ENCODE measurements around the gene PPP2R2C. TPM values are rescaled to one million over a fixed set of nuclear protein-coding genes. Genes with fewer than 3 reads are reported as not detected.
A peak's percentile ranks its signal among the peaks of the same experiment; 100 is the strongest.

Gene PPP2R2C
- total and polyA plus RNA-seq, 7 experiments from 2014 or later, result not detected

DNA sequence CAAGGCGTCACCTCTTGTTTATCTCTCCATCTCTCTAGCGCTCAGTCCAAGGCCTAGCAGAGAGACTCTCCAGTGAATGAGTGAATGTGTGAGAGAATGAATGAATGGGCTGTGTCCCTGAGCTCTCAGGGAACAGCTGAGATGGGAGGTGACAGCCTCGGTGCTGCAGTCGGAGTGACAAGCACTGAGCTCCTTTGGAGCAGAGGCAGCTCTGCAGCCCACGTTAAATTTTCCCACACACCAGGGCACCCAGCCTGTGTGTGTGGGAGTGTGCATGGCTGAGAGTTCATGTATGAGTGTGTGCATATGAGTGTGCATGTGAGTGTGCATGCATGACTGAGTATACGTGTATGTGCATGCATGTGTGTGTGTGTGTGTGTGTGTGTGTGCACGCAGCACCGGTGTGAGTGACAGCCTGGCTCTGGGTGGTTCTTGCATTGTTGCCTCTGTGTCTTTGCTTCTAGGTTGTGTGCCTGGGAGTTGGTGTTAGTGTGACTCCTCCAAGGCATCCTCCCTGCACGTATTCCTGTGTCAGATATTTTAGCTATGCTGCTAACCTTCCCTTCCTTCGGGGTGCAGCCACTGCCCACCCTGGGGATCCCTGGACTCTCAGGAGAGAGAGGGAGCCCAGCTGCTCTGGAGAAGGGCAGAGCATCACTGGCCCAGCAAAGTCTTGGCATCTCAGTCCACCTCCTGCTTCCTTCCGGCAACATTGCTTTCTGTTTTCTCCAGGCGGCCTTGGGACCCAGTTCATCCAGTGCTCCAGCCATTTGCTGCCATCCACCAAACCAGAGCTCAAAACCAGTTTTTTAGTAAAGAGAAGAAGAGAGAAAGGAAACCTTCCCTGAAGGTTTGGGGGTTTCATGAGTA lies 98.6 kb downstream of the PPP2R2C start:
- Histone ChIP-seq H3K27ac (ENCODE audit: low read depth, low read length) (no peak overlapping the region), H3K27me3 (ENCODE audit: control insufficient read depth in 2 of 2, insufficient read depth in 2 of 2, low read length in 2 of 2) (no peaks in the 10 kb centered on the region), H3K4me3 (ENCODE audit: low read length) (no peak overlapping the region), H3K9me3 (ENCODE audit: control insufficient read depth in 2 of 3, low read length in 3 of 3) (no peaks in the 10 kb centered on the region), H3K36me3 (ENCODE audit: control insufficient read depth in 2 of 3, insufficient read depth in 3 of 3, low read length in 3 of 3) (no peaks in the 10 kb centered on the region), H3K4me1 (ENCODE audit: control insufficient read depth in 2 of 2, insufficient read depth in 2 of 2, low read length in 2 of 2) (no peaks in the 10 kb centered on the region)
- DNase-seq (no peak), ATAC-seq (no peak)
- no peak overlapping the region for H3K4me3 Mint-ChIP-seq
- POLR2A ChIA-PET, result no interaction called here
- no peak overlapping the region for H3K27ac Mint-ChIP-seq
- intact Hi-C loops (cut with micrococcal nuclease), result no loop called here
- H3K36me3 Mint-ChIP-seq, result no peaks in the 10 kb centered on the region
- H3K4me1 Mint-ChIP-seq, result no peaks in the 10 kb centered on the region
- peaks cover 0 to 17% (median 3%) of the 10 kb centered on the region in 5 donors for H3K27me3 Mint-ChIP-seq
- CTCF ChIA-PET, result no interaction called here
- no peaks in the 10 kb centered on the region for H3K9me3 Mint-ChIP-seq

DNA sequence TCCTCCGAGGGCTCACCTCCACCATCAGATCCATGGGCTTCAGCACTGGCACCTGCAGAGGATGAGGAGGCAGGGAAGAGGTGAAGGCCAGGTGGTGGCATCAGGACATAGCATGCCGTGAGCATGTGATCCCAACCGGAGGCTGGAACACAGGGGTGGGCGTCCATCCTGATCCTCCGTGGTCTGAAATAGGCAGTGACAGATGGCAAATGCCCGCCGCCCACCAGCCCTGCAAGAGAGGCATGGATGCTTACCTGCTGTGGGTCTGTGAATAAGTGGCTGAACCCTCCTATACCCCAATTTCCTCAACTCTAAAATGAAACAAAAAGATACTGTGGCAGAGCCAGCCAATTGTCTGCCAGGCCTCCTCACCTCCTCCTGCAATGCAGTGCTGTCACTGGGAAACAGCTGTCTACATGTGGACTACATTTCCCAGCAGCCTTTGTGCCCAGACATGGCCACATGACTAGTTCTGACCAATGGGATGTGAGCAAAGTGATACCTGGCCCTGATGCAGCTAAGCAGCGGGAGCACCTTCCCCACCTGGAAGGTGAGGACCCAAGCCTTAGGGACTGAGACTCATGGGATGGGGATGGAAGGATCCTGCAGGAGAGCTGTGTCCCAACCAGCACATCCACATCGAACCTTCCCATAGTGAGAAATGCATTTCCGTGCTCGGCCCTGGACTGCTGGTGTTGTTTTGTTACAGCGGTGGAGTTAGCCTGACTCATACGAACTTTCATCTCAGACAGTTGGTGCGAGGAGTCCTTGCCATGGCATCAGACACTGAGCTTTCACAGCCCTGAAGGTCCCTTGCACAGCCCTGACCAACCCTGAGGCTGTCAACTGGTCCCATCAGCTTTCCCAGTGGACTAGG lies 99.5 kb downstream of the PPP2R2C start:
- Histone ChIP-seq H3K9me3 (ENCODE audit: control insufficient read depth in 2 of 3, low read length in 3 of 3) (no peaks in the 10 kb centered on the region), H3K27ac (ENCODE audit: low read depth, low read length) (no peak overlapping the region), H3K36me3 (ENCODE audit: control insufficient read depth in 2 of 3, insufficient read depth in 3 of 3, low read length in 3 of 3) (no peaks in the 10 kb centered on the region), H3K4me1 (ENCODE audit: control insufficient read depth in 2 of 2, insufficient read depth in 2 of 2, low read length in 2 of 2) (no peaks in the 10 kb centered on the region), H3K4me3 (ENCODE audit: low read length) (no peak overlapping the region), H3K27me3 (ENCODE audit: control insufficient read depth in 2 of 2, insufficient read depth in 2 of 2, low read length in 2 of 2) (no peaks in the 10 kb centered on the region)
- no peak overlapping the region for H3K4me3 Mint-ChIP-seq
- no peaks in the 10 kb centered on the region for H3K36me3 Mint-ChIP-seq
- CTCF ChIA-PET, result no interaction called here
- POLR2A ChIA-PET, result no interaction called here
- ATAC-seq, result no peak
- H3K27ac Mint-ChIP-seq, result no peak overlapping the region
- H3K27me3 Mint-ChIP-seq, result peaks cover 0 to 18% (median 7%) of the 10 kb centered on the region in 5 donors
- H3K9me3 Mint-ChIP-seq, result no peaks in the 10 kb centered on the region
- no peaks in the 10 kb centered on the region for H3K4me1 Mint-ChIP-seq
- DNase-seq, result peak in 2 of 9 donors; percentile 9 to 14
- intact Hi-C loops (cut with micrococcal nuclease), result no loop called here

DNA sequence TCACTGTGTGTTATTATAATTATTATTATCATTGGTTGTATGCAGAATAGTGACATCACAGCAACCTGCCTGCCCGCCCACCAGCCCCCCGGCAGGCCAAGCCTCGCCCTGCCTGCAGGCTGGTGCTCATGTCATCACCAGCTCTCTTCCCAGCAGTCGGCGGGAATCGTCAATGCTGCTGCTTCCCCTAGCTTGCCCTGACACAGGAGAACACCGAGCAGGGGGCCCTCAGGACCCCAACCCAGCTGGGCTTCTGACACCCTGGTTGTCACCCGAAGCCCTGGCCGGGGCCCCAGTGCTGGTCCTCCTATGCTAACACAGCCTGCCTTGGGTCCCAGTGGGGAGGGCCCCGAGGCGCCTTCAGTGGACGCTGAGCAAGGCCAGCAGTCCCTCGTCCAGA lies 100.6 kb downstream of the PPP2R2C start:
- Histone ChIP-seq H3K27ac (ENCODE audit: low read depth, low read length) (no peak overlapping the region), H3K4me1 (ENCODE audit: control insufficient read depth in 2 of 2, insufficient read depth in 2 of 2, low read length in 2 of 2) (no peaks in the 10 kb centered on the region), H3K4me3 (ENCODE audit: low read length) (no peak overlapping the region), H3K36me3 (ENCODE audit: control insufficient read depth in 2 of 3, insufficient read depth in 3 of 3, low read length in 3 of 3) (no peaks in the 10 kb centered on the region), H3K27me3 (ENCODE audit: control insufficient read depth in 2 of 2, insufficient read depth in 2 of 2, low read length in 2 of 2) (no peaks in the 10 kb centered on the region), H3K9me3 (ENCODE audit: control insufficient read depth in 2 of 3, low read length in 3 of 3) (no peaks in the 10 kb centered on the region)
- H3K36me3 Mint-ChIP-seq, result no peaks in the 10 kb centered on the region
- ATAC-seq (no peak), DNase-seq (no peak)
- peaks cover 0 to 15% (median 6%) of the 10 kb centered on the region in 5 donors for H3K27me3 Mint-ChIP-seq
- intact Hi-C loops (cut with micrococcal nuclease), result no loop called here
- no peak overlapping the region for H3K4me3 Mint-ChIP-seq
- H3K9me3 Mint-ChIP-seq, result no peaks in the 10 kb centered on the region
- ChIA-PET CTCF (no interaction called here), POLR2A (no interaction called here)
- H3K27ac Mint-ChIP-seq, result no peak overlapping the region
- H3K4me1 Mint-ChIP-seq, result no peaks in the 10 kb centered on the region

DNA sequence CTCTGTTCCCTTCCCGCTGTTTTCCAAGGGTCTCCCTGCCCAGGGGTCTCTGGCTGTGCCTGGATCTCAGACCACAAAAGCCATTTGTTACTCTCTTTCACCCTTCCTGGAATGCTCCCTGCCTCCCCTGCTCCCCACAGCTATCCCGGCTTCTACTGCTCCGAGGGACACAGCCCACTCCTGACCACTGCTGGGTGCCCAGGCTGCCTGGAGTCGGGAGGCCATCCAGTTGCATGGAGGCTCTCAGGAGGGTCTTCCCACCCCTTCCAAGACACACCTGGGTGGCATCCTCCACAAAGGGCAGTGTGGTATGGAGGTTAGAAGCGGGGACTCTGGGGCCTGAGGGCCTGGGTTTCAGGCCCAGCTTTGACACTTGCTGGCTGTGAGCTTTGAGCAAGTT lies 101.1 kb downstream of the PPP2R2C start:
- no peaks in the 10 kb centered on the region for H3K4me1 ChIP-seq (ENCODE audit: control insufficient read depth in 2 of 2, insufficient read depth in 2 of 2, low read length in 2 of 2)
- H3K27ac ChIP-seq (ENCODE audit: low read depth, low read length), result no peak overlapping the region
- Mint-ChIP-seq H3K4me3 (no peak overlapping the region), H3K27me3 (peaks cover 0 to 16% (median 4%) of the 10 kb centered on the region in 5 donors), H3K4me1 (no peaks in the 10 kb centered on the region), H3K36me3 (no peaks in the 10 kb centered on the region), H3K27ac (no peak overlapping the region), H3K9me3 (no peaks in the 10 kb centered on the region)
- intact Hi-C loops (cut with micrococcal nuclease), result no loop called here
- no peaks in the 10 kb centered on the region for H3K9me3 ChIP-seq (ENCODE audit: control insufficient read depth in 2 of 3, low read length in 3 of 3)
- no peak overlapping the region for H3K4me3 ChIP-seq (ENCODE audit: low read length)
- ChIA-PET CTCF (no interaction called here), POLR2A (no interaction called here)
- H3K36me3 ChIP-seq (ENCODE audit: control insufficient read depth in 2 of 3, insufficient read depth in 3 of 3, low read length in 3 of 3), result no peaks in the 10 kb centered on the region
- no peak for ATAC-seq
- DNase-seq, result no peak
- no peaks in the 10 kb centered on the region for H3K27me3 ChIP-seq (ENCODE audit: control insufficient read depth in 2 of 2, insufficient read depth in 2 of 2, low read length in 2 of 2)

DNA sequence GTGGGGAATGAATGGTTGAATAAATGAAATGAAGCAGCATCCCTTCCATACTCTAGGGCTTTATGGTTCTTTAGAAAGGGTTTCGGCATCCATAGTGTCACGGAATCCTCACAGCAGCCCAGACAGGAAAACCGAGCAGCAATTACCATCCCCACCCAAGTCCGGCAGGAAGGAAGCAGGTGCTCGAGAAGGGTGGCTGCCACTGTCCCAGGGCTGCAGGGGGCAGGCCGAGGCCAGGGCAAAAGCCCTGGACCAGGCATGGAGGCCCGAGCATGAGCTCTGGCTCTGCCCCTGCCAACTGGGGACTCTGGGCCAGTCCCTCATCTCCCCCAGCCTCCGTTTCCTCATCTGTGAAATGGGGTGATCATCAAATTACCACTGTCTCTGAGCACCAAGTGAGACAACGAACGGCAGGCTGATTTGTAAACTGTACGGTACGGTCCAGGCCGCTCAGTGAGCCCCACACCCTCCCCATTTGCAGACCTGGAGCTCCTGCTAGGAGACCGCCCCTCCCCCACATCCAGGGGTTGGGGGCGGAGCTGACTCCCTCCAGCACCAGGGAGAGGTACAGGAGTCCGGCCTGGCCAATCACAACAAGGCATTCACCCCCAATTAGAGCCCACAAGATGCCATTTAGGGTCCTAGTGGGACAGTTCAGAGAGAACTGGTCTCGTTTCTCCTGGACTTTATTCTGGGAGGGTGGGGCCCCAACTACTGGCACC lies 102.3 kb downstream of the PPP2R2C start:
- ATAC-seq (no peak), DNase-seq (no peak)
- H3K27me3 ChIP-seq (ENCODE audit: control insufficient read depth in 2 of 2, insufficient read depth in 2 of 2, low read length in 2 of 2), result no peaks in the 10 kb centered on the region
- no peaks in the 10 kb centered on the region for H3K9me3 Mint-ChIP-seq
- intact Hi-C loops (cut with micrococcal nuclease), result no loop called here
- ChIA-PET CTCF (no interaction called here), POLR2A (no interaction called here)
- no peak overlapping the region for H3K27ac Mint-ChIP-seq
- no peaks in the 10 kb centered on the region for H3K4me1 Mint-ChIP-seq
- H3K4me3 Mint-ChIP-seq, result no peak overlapping the region
- no peak overlapping the region for H3K27ac ChIP-seq (ENCODE audit: low read depth, low read length)
- H3K9me3 ChIP-seq (ENCODE audit: control insufficient read depth in 2 of 3, low read length in 3 of 3), result no peaks in the 10 kb centered on the region
- H3K36me3 Mint-ChIP-seq, result no peaks in the 10 kb centered on the region
- H3K4me1 ChIP-seq (ENCODE audit: control insufficient read depth in 2 of 2, insufficient read depth in 2 of 2, low read length in 2 of 2), result no peaks in the 10 kb centered on the region
- H3K27me3 Mint-ChIP-seq, result peaks cover 0 to 17% (median 3%) of the 10 kb centered on the region in 5 donors
- H3K4me3 ChIP-seq (ENCODE audit: low read length), result no peak overlapping the region
- H3K36me3 ChIP-seq (ENCODE audit: control insufficient read depth in 2 of 3, insufficient read depth in 3 of 3, low read length in 3 of 3), result no peaks in the 10 kb centered on the region

DNA sequence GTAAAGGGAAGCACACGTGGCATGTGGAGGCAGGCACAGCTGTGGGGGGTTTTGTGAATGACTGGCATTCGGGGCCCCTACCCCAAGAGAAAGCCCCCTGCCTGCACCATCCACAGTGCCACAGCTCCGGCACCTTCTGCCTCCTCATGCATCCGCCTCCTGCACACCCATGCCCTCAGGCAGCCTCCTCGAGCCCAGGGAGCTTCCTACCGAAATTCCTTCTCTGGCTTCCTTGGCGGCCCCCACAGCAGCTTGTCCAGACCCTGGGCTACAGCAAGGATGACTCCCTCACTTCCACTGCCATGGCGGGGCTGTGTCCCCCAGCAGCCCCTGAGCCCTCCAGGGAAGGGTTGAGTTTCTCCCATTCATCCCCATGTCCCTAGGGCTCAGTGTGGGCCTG lies 102.9 kb downstream of the PPP2R2C start:
- H3K27me3 Mint-ChIP-seq, result peaks cover 0 to 17% (median 3%) of the 10 kb centered on the region in 5 donors
- CTCF ChIA-PET, result no interaction called here

More for the DNA sequence above, 102.9 kb downstream of the PPP2R2C start:
- H3K36me3 Mint-ChIP-seq, result no peaks in the 10 kb centered on the region
- Histone ChIP-seq H3K27ac (ENCODE audit: low read depth, low read length) (no peak overlapping the region), H3K4me1 (ENCODE audit: control insufficient read depth in 2 of 2, insufficient read depth in 2 of 2, low read length in 2 of 2) (no peaks in the 10 kb centered on the region), H3K27me3 (ENCODE audit: control insufficient read depth in 2 of 2, insufficient read depth in 2 of 2, low read length in 2 of 2) (no peaks in the 10 kb centered on the region), H3K36me3 (ENCODE audit: control insufficient read depth in 2 of 3, insufficient read depth in 3 of 3, low read length in 3 of 3) (no peaks in the 10 kb centered on the region), H3K4me3 (ENCODE audit: low read length) (no peak overlapping the region), H3K9me3 (ENCODE audit: control insufficient read depth in 2 of 3, low read length in 3 of 3) (no peaks in the 10 kb centered on the region)
- DNase-seq (no peak), ATAC-seq (no peak)
- POLR2A ChIA-PET, result no interaction called here
- no peaks in the 10 kb centered on the region for H3K4me1 Mint-ChIP-seq
- no peaks in the 10 kb centered on the region for H3K9me3 Mint-ChIP-seq
- H3K27ac Mint-ChIP-seq, result no peak overlapping the region
- no peak overlapping the region for H3K4me3 Mint-ChIP-seq
- intact Hi-C loops (cut with micrococcal nuclease), result no loop called here
